DMS153 (cell line): Measurements from ENCODE around the gene INCENP.

Experiments
- DNase-seq: peaks from one replicate; lab custom pipeline; 2025; lab: John Stamatoyannopoulos, UW

The INCENP gene

DNA sequence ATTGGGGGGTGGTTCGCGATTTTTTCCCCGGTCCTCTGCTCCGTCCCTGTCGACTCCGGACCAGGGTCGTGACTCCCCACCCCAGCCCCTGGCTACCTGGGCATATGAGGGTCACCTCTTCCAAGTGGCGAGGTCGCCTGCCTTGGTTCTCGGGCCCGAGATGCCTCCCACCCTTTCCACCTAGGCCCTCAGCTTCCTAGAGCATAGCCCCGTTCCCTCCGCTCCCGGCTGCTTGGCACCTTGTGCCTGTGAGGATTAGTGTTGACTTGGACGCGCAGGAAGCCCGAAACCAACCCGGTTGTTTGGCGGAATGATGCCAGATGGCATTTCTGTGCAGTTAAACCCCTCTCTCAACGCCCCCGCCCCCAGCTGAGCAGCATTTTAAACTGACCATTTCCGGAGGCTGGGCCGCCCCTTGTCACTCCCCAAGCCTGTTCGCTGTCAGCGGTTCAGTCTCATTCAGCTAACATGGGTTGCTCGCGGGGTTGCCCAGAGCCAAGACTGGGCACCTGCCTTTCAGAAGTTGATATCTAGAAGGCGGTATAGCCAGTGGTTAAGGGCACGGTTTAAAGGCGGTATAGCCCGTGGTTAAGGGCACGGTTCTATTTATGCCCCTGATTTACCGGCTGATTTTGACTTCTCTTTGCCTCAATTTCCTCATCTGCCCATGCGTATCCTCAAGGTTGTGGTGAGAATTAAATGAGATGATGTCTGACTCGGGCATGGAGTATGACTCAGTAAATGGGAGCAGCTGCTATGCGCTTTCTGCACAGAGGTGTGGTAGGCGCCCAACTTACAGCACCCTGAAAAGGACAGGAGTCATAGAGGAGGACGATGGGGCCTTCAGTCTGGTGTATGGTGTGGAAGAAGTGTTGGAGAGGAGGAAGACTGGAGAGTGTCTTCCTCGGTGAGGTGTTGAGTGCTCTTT, 639 bp downstream of the INCENP start:
- no peak for DNase-seq

DNA sequence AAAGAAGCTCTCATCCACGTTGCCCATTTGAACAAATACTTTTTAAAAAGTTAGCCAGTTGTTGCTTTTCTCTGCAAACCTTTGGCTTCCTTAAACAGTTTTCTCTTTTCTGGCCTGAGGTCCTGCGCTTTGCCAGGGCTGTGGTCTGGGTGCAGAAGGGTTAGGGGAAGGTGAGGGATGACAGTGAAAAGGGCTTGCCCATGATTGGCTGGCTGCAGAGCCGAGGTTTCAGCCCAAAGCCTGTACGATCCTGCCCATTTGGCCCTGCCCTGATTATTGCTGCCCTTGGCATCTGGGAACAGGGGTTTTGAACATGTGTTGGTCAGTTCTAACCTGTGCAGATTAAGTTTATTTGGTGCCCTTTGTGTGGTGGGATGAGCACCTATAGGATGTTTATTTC, 1.5 kb downstream of the INCENP start:
- no peak for DNase-seq

DNA sequence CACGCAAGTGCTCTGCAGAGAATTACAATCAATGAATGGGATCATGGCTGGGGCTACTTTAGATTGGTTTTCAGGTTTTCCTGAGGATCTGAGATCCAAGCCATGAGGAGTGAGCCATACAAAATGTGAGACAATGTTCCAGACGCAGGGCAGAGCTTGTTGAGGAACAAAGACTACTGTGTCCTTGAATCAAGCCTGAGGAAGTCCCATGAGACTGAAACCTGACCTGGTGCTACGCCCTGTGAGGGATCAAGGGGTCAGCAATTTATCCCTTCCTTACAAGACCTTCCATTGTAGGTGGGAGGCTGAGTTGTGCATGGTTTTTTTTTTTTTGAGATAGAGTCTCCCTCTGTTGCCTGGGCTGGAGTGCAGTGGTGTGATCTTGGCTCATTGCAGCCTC, 2.1 kb downstream of the INCENP start:
- no peak for DNase-seq

DNA sequence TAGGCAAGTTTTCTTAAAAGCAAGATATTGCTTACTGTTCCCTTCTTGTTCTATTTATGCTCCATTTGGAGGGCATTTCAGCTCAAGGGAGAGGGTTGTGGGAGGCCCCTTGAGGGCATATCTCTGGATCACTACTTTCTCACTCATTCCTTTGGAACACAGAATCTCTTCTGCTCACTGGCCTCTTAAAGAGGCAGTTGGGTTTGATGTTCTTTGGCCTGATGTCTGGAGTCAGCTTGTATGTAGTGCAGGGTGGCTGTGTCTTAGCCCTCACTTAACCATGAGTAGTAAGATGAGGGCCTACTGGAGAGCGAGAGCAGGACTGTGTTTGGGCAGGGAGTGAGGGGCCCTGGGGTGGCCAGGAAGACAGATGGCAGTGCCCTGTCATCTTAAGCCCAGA, 3.6 kb downstream of the INCENP start:
- DNase-seq = no peak

DNA sequence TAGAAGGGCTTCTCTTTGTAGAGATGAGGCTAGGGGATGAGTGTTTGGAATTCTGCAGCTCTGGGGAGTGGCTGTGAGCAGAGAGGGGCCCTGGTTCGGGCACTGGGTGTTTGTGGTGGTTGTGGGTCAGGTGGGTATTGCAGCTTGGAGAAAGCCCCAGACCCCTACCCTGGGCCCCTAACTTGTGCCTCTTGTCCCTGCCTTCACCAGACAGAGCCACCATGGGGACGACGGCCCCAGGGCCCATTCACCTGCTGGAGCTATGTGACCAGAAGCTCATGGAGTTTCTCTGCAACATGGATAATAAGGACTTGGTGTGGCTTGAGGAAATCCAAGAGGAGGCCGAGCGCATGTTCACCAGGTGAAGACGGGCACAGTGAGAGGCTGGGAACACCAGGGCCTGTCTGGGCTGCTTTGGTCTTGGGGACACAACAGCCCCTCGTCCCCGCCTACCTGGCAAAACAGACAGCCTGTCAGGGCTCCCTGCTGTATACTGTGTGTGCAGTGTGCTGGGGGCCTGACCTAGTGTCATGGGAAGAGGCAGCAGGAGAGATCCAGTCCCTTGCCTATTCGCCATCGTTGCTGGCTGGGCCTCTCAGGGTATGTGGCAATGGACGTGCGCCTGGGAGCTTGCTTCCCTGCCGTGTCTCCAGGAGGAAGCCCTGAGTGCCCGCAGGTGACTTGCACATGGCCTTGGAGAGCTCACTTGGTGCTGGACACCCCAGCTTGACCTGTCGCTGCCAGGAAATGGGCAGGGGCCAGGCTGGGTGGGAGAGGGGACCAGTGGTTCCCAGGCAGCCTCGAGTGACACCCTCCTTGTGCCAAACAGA, 4.3 kb downstream of the INCENP start:
- DNase-seq = no peak

DNA sequence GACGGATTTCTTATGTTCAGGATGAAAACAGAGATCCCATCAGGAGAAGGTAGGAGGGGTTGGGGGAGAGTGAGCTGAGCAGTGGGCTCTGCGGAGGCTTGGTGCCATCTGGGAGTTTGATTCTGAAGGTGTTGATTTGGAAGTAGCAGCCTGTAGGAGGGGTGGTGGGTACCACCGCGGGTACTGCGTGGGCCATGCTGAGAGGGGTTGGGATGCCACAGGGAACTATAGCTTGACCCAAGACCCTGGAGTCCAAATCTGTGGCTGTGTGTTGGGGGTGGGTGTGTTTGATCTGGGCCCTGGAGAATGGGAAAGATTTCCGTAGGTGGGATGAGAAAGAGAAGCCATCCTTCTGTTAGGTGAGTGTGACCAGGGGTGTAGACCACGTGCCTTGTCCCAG, 5.0 kb downstream of the INCENP start:
- DNase-seq = no peak

DNA sequence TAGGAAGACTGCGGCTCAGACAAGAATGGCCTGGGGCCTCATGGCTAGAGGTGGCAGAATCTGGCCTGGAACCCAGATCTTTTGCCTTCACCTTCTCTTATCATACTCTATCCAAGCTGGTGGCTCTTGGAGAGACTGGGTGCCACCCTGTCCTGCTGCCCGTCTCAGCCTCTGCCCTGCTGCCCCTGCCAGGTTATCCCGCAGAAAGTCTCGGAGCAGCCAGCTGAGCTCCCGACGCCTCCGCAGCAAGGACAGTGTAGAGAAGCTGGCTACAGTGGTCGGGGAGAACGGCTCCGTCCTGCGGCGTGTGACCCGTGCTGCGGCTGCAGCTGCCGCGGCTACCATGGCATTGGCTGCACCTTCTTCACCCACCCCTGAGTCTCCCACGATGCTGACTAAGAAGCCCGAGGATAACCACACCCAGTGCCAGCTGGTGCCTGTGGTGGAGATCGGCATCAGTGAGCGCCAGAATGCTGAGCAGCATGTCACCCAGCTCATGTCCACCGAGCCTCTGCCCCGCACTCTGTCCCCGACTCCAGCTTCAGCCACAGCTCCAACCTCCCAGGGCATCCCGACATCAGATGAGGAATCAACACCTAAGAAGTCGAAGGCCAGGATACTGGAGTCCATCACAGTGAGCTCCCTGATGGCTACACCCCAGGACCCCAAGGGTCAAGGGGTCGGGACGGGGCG, 5.9 kb downstream of the INCENP start:
- DNase-seq = no peak

DNA sequence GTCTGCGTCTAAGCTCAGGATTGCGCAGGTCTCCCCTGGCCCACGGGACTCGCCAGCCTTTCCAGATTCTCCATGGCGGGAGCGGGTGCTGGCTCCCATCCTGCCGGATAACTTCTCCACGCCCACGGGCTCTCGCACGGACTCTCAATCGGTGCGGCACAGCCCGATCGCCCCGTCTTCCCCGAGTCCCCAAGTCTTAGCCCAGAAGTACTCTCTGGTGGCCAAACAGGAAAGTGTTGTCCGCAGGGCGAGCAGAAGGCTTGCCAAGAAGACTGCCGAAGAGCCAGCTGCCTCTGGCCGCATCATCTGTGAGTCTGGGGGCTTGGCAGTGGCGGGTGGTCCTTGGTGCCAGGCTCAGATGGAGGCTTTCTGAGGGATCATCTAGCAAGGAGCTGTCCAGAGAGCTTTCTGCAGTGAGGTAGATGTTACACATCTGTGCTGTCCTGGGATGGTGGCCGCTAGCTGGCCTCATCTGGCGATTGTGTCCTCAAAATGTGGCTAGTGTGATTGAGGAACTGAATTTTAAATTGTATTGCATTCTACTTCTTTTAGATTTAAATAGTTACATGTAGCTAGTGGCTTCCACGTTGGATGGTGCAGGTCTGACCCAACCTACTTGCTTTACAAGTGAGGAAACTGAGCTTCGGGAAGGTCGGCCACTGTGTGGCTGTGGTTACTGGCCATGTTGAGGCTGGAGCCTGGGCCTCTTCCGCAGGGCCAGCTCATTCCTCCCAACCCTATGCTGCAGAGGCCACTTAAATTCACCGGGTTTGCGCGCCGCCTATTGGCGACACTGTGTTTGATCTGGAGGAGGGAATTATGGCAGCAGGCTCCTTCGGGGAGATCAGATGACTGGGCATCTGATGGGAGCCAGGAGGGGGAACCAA, 6.7 kb downstream of the INCENP start:
- DNase-seq = no peak

DNA sequence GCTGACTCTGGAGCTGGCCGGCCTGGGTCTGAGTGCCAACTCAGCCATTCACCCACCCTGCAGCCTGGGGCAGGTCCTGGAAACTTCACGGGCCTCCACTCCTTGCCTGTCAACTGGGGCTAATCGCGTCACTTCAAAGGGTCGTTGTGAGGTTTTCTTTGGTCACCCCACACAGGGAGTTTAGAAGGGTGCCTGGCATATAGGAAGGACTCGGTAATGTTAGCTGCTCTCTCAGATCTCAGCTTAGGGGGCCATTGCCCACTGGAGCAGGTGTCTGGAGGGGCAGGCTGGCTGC, 7.3 kb downstream of the INCENP start:
- DNase-seq = no peak

DNA sequence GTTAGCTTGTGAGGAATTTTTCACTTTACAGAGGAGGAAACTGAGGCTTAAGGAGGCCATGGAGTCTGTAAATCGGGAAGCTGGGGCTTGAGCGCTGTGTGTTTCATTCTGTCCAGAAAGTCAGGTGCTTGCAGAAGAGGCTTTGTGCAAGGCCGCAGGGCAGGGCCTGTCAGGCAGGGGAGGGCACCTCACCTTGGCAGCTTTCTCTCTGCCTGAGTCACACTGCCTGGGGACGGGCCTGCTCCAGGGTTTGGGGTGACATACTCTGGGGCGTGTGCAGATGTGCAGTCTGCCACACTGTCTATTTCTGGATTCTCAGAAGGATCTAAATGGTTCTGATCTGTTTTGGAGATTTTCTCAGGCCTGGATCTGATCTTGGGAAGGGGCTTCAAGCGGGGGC, 8.4 kb downstream of the INCENP start:
- no peak for DNase-seq

DNA sequence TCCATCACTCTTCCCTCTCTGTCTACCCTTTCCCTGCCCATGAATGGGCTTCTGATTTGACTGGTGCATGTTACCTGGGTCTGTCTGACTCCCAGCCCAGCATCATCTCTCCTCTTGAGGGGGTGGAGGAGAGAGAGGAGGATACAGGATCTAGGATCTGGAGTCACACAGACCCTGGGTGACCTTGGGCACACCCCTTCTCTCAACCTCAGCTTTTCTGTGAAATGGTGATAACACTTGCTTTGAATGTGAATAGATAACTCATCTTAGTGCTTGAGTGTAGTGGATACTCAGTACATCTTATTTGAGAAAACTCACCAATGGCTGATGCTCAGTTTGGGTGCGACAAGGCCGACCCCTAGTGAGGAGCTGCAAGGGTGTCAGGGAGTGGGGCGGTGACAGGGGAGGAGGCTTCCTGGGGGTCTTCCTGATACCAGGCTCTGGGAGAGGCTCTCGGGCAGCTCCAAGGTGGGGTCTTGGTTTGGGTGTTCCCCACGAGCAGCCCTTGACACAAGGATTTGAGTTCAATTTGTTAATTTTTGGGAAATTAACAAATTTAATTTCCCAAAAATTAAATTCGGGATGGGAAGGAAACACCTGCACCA, 9.0 kb downstream of the INCENP start:
- DNase-seq = no peak

DNA sequence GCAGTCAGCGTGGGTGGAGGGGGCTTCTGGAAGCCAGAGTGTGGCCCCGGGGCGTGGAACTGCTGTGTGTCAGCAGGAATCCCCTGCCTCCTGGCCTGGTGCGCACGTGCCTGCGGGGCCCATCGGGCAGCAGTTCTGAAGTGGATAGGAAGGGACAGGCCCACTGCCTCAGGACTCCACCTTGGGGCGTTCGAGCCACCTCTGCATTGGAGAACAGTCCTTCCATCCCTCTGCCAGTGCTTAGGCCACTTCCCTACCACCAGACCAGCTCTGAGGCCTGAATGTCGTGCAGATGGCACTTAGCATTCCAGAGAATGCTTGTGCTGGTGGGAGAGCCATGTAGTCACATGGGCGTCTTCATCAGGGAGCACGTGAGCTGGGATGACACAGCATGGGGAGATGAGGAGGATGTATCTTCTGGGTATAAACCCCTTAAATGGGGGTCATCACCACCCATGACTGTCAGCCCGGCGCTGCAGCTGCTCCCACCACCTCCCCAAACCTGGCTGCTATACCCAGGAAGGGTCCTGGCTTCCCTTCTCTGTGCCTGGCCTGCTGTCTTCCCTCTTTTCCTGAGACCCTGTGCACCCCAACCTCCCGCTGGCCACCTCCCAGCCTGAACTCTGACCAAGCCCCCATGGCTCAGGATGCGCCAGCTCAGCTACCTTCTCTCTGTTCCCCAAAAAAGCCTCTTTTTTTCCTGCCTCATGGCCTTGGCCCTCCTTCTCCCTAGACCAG, 9.7 kb downstream of the INCENP start:
- DNase-seq = no peak

DNA sequence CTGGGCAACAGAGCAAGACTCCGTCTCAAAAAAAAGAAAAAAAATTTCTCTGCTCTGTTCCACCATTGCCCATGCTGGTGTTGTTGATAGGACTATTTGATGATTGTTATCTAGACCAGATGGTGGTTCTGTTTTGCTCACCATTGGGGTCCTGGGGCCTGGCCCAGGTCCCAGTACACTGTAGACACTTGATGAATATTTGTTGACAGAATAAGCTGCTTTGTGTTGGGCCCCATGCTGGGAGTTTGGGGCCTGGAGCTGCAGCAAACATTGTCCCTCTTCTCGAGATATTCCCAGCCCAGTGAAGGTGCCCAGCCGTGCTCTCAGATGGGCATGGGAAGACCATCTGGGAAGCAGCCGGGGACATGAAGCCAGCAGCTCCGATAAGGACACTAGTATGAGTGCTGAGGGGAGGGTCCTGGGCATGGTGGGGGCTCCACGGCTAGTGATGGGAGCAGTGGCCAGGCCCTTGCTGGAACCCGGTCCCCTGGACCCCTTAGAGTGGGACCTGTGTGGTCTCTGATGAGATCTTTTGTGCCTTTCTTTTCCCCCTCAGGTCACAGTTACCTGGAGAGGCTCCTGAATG, 13.6 kb downstream of the INCENP start:
- no peak for DNase-seq

DNA sequence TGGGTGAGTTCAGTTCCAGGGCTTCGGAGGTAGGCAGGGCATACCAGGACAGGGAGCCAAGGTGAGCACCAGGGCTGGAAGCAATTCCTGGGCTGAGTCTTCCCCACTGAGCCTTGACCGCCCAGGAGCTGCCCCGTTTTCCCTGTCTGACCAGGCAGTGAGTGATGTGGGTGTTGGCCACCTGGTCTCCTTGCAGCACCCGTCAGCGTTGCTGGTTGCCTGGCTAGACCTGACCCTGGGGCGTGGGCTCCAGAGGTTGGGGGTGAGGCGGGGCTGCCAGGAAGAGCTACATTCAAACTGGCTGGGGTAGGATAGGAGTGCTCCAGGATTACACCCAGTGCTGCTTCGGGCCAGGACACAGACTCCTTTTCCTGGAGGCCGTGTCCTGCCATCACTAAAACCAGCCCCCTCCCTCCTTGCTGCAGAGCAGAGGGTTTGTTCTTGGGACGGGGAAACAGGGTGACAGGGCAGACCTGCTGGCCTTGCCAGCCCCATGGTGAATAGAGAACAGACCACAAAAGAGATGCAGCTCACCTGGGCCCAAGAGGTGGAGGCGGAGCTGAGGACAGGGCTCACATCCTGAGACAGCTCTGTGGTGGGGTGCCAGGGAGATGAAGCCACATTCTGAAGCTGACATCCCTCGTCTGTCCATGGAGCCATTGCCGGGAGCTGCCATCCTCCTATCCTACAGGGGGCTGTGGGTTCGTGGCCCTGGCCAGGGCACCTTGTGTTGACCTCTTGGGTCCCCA, 14.2 kb downstream of the INCENP start:
- no peak for DNase-seq

DNA sequence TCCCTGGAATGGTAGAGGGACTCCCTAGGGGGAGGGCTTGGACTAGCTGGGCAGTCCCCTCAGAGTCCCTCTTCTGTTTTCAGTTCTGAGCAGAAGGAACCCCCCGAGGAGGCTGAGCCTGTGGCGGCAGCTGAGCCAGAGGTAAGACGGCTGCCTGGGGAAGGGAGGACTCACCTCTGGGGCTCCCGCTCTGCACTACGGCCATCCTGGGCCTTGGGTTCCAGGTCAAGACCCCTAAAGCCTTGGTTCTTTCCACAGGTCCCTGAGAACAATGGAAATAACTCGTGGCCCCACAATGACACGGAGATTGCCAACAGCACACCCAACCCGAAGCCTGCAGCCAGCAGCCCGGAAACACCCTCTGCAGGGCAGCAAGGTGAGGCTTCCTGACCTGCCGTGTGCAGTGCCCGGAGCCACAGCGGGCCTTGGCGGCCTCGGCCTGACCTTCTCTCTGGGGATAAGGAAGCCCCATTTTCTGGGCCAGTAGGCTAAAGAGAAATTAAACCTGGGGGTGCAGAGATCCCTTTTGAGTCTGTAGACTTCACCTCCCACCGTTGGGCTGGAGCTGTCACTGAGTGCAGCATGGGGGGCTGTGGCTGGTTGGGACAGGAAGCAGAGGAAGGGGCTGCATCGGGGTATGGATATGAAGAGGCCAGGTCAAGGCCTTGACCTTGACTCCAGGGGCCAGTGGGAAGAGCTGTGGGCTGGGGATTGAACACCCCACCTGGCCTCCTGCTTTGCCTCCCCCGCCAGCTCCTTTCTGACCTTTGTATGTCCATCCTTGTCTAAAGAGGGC, 15.0 kb downstream of the INCENP start:
- no peak for DNase-seq

DNA sequence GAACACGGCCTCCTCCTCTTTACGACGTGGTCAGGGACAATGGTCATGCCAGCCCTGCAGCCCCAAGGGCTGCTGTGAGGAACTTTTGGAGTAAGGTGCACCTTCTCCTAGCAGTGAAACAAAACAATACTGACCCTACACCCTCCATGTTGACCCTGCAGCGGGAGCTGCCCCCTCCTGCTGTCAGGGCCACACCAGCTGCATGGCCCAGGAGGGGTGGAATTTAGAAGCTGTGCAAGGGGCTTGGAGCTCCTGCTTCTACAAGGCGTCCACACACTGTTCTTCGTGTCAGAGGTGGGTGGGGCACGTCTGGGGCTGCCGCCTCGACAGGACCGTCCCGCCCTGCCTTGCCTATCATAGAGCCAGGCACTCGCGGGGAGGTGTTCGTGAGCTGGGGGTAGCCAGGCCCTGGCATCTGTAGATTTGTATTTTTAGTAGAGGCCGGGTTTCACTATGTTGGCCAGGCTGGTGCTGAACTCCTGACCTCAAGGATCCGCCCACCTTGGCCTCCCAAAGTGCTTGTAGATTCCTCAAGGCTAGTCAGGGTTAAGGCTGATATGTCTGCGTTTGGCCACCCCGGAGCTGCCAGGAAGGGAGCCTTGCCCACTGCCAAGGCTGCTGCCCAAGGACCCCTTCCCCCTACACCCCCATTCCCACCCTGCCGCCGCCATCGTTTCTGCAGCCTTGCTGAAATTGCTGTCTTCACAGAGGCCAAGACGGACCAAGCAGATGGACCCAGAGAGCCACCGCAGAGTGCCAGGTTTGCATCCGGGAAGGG, 15.9 kb downstream of the INCENP start:
- DNase-seq = no peak

DNA sequence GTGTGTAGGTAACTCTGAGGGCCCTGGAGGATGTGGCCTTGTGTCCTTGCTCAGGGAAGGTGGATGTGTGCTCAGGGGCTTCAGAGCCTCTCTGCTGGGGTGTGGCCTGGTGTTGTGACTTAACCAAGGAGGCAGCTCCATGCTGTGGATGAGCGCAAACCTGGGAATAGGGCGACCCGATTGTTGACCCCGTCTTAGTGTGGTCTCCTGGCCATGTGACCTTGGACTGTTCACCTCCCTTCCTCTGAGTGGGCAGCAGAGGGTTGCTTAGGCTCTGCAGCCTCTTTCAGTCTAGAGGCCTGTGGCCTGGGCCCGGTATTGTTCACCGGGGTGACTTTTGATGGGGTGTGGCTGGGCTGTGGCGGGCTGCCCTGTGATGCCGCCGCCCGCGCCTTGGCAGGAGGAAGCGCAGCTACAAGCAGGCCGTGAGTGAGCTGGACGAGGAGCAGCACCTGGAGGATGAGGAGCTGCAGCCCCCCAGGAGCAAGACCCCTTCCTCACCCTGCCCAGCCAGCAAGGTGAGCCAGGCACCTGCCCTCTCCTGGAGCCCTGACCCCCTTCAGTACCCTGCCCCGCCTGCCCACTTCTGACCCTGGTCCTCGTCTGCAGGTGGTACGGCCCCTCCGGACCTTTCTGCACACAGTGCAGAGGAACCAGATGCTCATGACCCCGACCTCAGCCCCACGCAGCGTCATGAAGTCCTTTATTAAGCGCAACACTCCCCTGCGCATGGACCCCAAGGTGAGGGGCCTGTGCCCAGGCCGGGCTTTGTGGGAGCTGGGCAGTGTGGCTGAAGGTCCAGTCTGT, 16.7 kb downstream of the INCENP start:
- no peak for DNase-seq
